Raji (cell line): Measurements from ENCODE around the gene OR2Z1.

Source experiments
- POLR2A ChIP-seq: IDR thresholded peaks from 2 replicates; pipeline ENCODE4 v1.6.1; 2011; ENCODE audit warnings: low read depth, low read length, control low read depth; ENCODE audit not compliant: insufficient read depth

OR2Z1 gene, protein sequence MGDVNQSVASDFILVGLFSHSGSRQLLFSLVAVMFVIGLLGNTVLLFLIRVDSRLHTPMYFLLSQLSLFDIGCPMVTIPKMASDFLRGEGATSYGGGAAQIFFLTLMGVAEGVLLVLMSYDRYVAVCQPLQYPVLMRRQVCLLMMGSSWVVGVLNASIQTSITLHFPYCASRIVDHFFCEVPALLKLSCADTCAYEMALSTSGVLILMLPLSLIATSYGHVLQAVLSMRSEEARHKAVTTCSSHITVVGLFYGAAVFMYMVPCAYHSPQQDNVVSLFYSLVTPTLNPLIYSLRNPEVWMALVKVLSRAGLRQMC

DNA sequence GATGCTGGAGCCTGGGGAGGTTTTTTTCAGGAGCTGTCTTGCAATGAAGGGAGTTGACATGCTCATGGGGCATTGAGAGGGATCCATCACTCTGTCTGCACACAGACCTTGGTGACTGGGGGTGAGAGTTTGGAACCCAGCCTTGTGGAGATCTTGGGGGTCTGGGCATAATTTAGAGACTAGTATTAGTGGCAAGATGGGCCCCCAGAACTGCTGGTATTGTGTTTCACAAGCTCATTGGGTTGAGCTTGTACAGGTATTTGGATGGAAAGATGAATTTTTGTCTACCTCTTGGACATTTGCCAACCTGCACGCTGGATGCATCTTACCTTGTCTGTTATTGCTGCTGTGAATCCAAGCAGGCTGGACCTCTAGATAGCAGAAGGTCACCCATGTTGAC is at the start of gene OR2Z1:
TSS of gene OR2Z1 (plus strand) at position 301 of the 400 bp plus-strand sequence. CDS start 9,395 bp downstream, outside the sequence.
- TF ChIP-seq POLR2A, result no peak

DNA sequence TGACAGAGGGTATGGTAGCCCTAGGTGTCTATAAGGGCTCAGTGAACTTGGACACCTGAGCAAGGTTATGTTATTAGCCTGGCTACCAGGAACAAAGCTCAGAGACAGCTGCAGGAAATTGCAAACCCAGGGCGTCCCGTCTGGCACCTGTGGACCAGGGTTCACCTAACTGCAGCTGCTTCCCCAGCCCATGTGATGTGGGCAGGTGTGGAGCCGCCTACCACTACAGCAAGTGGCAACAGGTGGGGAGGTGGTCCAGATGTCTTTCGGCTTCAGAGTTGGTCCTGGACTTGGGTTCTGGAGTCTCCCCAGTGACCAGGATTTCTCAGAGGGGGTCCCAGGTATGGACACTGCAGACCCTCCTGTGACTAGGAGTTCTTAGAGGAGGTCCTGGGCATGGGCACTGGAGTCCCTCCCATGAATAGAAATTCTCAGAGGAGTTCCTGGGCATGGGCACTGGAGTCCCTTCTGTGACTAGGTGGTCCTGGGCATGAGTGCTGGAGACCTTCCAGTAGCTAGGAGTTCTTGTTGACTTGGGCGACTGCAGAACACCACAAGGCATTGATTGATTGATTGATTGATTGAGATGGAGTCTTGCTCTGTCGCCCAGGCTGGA is 48.0 kb upstream of the OR2Z1 start:
- no peak for TF ChIP-seq POLR2A

DNA sequence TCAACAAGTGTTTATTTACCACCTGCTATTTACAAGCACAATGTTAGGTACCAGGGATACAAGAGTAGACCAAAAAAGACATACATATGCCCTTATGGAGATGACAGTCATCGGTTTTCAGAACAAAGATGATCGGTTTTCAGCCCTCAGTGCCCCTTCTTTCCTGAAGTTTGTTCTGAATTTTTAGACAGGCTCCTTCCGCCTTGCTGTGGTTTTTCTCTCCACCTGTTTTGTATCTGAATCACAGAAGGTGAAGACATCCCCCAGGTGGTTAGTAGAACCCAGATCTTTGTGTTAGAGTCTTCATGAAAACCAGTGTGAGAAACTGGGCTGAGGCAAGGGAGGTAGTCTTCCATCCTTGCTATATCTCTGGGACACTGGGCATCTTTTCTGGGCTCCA is 46.4 kb upstream of the OR2Z1 start:
- TF ChIP-seq POLR2A, result no peak

DNA sequence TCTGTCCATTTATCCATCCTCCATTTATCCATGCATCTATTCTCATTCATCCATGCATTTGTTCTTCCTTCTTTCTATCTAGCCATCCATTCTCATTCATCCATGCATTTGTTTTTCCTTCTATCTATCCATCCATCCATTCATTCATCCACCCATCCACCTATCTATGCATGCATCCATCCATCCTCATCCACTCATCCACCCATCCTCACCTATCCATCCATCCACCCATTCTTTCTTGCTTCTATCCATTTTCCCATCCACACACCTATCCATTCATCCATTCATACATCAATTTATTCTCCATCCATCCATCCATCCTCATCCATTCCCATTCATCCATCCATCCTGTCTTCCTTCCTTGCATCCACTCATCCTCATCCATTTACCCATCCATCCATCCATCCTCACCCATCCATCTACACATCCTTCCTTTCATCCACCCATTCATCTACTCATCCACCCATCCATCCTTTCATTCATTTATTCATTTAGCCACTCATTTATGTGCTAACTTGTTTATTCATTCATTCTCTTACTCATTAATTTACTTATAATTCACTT is 43.1 kb upstream of the OR2Z1 start:
- TF ChIP-seq POLR2A, result no peak

DNA sequence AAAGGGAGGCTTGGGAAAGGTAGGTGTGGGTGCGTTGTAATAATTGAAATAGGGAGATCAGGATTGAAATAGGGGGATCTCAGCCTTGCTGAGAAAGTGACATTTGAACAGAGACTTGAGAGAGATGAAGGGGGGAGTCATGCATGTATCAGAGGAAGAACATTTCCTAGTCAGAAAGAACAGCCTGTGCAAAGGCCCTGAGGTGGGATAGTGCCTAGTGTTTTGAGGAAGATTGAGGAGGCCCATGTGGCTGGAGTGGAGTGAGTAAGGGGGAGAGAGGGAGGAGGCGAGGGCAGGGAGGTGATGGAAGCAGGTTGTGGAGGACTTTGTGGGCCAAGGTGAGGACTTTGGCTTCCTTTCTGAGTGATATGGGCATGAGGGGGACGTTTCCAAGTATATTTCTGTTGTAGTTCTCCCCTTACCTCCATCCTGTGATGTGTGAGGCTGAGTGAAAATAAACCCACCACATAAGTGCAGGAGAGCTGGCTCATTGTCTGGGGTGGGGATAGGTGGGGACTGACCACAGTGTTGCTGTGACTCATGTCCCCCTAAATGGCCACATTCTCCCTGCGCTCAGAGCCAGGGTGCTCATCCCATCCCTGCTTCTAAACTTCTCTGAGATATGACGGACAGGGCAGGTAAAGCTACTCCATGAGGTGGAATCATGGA is 40.6 kb upstream of the OR2Z1 start:
- no peak for TF ChIP-seq POLR2A

DNA sequence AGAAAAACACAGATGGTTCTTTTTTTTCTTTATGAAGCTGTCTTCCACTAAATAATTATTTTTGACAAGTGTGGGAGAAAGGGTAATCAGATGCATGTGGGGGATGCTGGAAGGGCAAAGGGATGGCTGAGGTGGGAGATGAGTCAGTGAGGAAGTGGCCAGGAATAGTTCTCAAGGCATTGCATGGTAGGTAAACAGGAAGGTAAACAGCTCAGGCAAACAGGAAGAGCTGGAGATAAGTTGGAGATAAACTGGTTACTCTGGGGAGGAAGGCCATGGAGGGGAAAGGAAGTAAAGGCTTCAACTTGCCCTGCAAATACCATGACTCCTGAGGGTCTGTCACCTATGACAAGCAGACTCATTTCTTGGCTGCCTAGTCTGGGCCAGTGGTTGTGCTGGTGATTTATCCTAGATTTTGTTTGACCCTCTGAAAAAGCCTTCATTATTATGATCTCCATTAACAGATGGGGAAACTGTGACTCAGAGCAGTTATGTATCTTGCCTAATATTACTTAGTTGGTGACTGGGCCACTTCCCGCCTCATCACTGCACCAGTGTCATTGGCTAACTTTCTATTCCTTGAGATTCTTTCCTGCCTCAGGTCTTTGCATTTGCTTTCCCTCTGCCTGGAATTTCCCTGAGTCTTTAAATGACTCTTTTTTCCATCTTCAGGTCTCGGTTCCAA is 39.9 kb upstream of the OR2Z1 start:
- TF ChIP-seq POLR2A, result no peak

- no peak for TF ChIP-seq POLR2A
Observed at GRCh38 chr19:8682472-8682871, 39.0 kb upstream of the OR2Z1 start.

DNA sequence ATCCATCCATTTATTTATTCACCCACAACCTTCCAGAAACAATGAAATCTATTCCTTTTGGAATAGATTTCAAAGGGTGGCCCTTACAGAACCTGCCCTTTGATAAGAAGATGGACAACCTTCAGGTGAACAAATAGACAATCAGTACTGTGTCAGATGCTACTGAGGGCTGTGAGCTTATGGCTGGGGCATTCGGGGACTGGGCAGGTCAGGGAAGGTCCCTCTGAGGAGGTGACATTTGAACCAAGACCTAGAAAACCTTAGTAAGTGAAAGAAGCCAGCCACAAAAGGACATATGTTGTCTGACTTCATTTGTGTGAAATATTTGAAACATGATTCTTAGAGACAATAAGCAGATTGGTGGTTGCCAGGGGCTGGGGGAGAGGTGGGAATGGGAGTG is 38.5 kb upstream of the OR2Z1 start:
- no peak for TF ChIP-seq POLR2A

- no peak for TF ChIP-seq POLR2A
Observed at GRCh38 chr19:8684001-8684902, 37.2 kb upstream of the OR2Z1 start.

DNA sequence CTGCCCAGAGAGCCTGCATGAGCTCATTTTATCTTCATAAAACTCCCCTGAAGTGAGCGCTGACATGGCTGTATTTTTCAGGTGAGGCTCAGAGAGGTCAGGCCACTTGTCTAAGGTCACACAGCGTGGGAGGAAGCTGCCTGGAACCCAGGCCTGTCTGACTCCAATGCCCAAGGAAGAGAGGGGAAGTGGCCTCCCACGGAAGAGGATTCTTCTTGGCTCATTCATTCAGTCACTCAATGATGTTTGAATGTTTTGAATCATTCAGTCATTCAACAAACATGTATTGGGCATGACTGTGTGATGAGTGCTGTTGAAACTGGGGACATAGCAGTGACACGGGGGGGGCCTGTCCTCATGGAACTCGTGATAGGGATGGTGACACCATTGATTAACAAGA is 34.9 kb upstream of the OR2Z1 start:
- TF ChIP-seq POLR2A, result no peak

DNA sequence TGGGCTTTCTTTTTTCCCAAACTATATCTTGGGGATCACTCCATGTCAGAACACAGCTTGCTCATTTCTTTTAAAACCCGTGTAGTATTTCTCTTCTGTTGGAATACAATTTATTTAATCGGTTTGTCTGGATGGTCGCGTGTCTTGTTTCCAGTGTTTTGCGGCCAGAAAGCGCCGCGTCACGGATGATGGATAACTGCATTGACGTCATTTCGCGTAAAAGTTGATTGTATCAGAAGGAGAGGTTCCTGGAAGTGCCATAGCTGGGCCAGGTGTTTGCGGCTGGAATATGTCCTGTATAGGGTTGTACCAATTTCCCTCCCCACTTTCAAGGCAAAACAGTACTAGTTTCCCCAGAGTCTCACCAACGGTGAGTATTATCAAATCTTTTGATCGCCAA is 32.5 kb upstream of the OR2Z1 start:
- no peak for TF ChIP-seq POLR2A

DNA sequence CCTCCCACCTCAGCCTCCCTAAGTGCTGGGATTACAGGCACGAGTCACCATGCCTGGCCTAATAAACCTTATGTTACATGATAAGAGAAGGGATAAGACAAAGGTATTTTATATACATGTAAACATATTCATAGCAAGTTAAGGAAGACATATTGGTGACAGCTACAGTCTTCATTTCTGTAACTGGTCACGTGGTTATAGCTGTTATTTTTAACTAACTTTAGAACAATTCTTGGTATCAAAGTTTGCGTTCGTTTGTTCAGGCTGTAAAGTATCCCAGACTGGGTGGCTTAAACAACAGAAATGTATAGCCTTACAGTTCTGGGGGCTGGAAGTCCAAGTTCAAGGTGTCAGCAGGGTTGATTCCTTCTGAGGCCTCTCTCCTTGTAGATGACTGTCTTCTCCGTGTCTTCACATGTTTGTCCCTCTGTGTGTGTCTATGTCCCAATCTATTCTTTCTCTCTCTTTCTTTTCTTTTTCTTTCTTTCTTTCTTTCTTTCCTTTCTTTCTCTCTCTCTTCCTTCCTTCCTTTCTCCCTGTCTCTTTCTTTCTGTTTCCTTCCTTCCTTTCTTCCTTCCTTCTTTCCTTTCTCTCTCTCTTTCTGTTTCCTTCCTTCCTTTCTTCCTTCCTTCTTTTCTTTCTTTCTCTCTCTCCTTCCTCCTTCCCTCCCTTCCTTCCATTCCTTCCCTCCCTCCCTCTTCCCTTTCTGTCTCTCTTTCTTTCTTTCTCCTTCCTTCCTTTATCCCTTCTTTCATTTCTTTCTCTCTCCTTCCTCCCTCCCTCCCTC is 30.5 kb upstream of the OR2Z1 start:
- no peak for TF ChIP-seq POLR2A

- no peak for TF ChIP-seq POLR2A
Observed at GRCh38 chr19:8695501-8695900, 25.9 kb upstream of the OR2Z1 start.

DNA sequence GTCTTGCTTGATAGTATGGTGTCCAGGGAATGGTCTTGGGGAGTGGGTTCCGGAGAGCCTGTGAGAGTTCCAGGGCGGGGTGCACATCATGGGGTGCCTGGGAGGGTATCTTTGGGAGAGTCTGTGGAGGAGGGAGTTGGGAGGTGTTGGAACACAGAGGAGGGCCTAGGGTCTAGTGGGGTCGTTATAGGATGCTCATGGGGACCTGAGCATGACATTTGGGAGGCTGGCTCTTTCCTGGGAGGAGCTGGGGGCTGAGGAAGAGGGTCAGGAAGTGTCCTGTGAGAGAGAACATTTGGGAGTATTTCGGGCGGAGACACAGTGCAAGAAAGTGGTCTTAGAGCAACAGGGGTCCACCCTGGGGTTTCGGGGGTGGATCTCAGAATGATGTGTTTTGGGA is 25.5 kb upstream of the OR2Z1 start:
- TF ChIP-seq POLR2A, result no peak
